GM10266 (cell line): ENCODE data around the gene RAB11FIP3.
"Not testable (repeated sequence)": the region's sequence is repeated elsewhere in the genome, so short reads cannot be mapped to it uniquely, and the experiment has no call there.

Experiments
- DNase-seq: peaks from one replicate; pipeline ENCODE4 v3.0.0; 2012; ENCODE audit errors: extremely low spot score
- TF ChIP-seq, protein P1 (sequence below): IDR thresholded peaks from 2 replicates; pipeline ENCODE4 v1.5.1; 2012; ENCODE audit warnings: mild to moderate bottlenecking, low read depth; ENCODE audit not compliant: control insufficient read depth, insufficient read depth; ENCODE audit errors: missing control alignments

The RAB11FIP3 gene

GRCh38 chr16:466651-467050 lies 41.2 kb downstream of the RAB11FIP3 start:
- no peak for DNase-seq
- TF ChIP-seq, protein P1, sequence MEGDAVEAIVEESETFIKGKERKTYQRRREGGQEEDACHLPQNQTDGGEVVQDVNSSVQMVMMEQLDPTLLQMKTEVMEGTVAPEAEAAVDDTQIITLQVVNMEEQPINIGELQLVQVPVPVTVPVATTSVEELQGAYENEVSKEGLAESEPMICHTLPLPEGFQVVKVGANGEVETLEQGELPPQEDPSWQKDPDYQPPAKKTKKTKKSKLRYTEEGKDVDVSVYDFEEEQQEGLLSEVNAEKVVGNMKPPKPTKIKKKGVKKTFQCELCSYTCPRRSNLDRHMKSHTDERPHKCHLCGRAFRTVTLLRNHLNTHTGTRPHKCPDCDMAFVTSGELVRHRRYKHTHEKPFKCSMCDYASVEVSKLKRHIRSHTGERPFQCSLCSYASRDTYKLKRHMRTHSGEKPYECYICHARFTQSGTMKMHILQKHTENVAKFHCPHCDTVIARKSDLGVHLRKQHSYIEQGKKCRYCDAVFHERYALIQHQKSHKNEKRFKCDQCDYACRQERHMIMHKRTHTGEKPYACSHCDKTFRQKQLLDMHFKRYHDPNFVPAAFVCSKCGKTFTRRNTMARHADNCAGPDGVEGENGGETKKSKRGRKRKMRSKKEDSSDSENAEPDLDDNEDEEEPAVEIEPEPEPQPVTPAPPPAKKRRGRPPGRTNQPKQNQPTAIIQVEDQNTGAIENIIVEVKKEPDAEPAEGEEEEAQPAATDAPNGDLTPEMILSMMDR: no peak

DNA sequence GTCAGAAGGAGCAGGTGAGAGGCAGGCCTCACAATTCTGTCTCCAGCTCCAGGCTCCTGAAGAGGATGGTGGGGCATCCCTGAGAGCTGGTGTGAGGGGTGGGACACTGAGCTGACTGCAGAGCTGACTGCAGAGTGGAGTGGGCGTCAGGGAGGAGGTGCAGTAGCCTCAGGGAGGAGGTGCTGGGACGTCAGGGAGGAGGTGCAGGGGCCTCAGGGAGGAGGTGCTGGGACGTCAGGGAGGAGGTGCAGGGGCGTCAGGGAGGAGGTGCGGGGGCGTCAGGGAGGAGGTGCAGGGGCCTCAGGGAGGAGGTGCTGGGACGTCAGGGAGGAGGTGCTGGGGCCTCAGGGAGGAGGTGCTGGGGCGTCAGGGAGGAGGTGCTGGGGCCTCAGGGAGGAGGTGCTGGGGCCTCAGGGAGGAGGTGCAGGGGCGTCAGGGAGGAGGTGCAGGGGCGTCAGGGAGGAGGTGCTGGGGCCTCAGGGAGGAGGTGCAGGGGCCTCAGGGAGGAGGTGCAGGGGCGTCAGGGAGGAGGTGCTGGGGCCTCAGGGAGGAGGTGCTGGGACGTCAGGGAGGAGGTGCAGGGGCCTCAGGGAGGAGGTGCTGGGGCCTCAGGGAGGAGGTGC lies 41.9 kb downstream of the RAB11FIP3 start:
- DNase-seq: not testable (repeated sequence)

- DNase-seq: no peak
Observed at GRCh38 chr16:468068-468821, 42.8 kb downstream of the RAB11FIP3 start.

GRCh38 chr16:469459-469858 lies 44.0 kb downstream of the RAB11FIP3 start:
- DNase-seq: not testable (repeated sequence)

More at GRCh38 chr16:468068-468821, 42.8 kb downstream of the RAB11FIP3 start:
- TF ChIP-seq, protein P1: no peak

GRCh38 chr16:470418-470817 lies 45.0 kb downstream of the RAB11FIP3 start:
- no peak for DNase-seq
- TF ChIP-seq, protein P1: no peak

GRCh38 chr16:471353-472198 lies 46.1 kb downstream of the RAB11FIP3 start:
- no peak for DNase-seq
- TF ChIP-seq, protein P1: no peak

DNA sequence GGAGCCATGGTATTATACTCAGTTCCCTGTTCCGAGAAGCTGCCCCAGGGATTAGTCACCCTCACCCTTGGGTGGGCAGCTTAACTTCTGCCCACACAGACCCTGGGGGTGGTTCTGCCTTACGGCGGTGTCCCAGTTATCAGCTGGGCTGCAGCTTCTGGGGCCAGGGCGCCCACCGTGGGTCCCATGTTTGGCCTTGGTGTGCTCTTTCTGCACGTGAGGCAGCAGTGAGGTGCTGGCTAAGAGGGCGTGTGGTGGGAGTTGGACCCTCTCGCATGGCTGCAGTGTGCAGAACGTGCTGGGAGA lies 46.7 kb downstream of the RAB11FIP3 start:
- TF ChIP-seq, protein P1: no peak
- DNase-seq: no peak
